NB4 (cell line): Measurements from ENCODE around the gene OXTR.

Source experiments
- DNase-seq: peaks from one replicate; pipeline ENCODE4 v3.0.0; 2010; ENCODE audit warnings: low read depth
- H3K4me3 ChIP-seq: one replicate; pipeline ENCODE4 v1.5.1; 2011; ENCODE audit warnings: mild to moderate bottlenecking, low read depth, low read length, moderate library complexity
- CTCF ChIP-seq: IDR thresholded peaks from one replicate; pipeline ENCODE4 v1.5.1; 2012; ENCODE audit warnings: low read depth, low read length
- MAX ChIP-seq: IDR thresholded peaks from 2 replicates; pipeline ENCODE4 v1.6.1; 2011; ENCODE audit warnings: low read depth, low read length
- MYC ChIP-seq: IDR thresholded peaks from 2 replicates; pipeline ENCODE4 v1.6.1; 2011; ENCODE audit warnings: low read depth, low read length
- POLR2A ChIP-seq: IDR thresholded peaks from 2 replicates; pipeline ENCODE4 v1.6.1; 2011; ENCODE audit warnings: mild to moderate bottlenecking; ENCODE audit not compliant: insufficient read length; ENCODE audit errors: extremely low read depth

The OXTR gene

DNA sequence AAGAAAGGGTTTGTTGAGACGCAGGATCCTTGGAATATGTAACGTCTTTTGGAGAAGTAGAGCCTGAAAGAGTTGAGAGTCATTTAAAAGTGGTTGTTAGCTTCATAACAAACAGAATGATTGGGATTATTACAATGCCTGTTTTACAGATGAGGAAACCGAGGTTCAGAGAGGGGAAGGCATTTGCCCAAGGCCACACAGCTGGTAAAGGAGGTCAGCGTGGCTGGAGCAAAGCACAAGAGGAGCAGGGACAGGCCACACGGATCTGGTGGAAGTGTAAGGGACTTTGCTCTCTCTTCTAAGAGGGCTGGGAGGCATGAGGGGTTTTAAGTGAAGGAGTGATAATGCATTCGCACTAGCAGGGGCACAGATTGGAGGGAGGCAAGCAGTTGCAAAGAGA lies 6.2 kb upstream of the OXTR start:
- no peak for DNase-seq
- no peak for TF ChIP-seq POLR2A
- no peak for TF ChIP-seq MYC
- no peak for TF ChIP-seq CTCF
- TF ChIP-seq MAX: no peak
- no peak overlapping the region for H3K4me3 ChIP-seq

GRCh38 chr3:8775181-8775580 lies 5.8 kb upstream of the OXTR start:
- H3K4me3 ChIP-seq: no peak overlapping the region
- TF ChIP-seq CTCF (no peak), MAX (no peak), POLR2A (no peak), MYC (no peak)
- no peak for DNase-seq

DNA sequence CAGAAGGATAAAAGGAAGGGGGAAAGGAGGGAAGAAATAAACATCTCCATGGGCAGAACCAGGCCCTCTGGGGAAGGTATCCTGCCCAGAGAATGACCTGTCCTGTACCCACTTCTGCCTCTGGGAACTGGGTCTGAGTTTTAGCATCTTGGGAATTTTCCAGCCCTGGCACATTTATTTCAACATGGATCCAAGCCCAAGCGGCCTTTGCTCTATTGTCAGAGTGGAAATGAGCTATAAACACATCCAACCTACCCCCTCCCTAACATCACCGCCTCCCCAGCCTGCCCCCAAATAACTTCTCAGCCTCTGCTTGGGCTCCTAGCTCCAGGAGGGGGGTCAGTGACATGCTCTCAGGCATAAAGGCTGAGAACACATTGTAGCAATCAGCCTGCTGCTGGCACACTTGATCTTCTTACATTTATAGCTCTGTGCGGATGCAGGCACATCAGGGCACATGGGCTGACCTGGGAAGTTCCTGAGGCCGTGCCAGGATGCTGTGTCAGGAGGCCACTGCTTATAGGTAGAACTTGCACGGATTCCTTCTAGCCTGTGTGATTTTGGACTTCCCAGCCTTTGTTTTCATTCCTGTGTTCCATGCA lies 4.6 kb upstream of the OXTR start:
- no peak overlapping the region for H3K4me3 ChIP-seq
- DNase-seq: no peak
- no peak for TF ChIP-seq MYC
- TF ChIP-seq POLR2A: no peak
- TF ChIP-seq CTCF: no peak
- no peak for TF ChIP-seq MAX

DNA sequence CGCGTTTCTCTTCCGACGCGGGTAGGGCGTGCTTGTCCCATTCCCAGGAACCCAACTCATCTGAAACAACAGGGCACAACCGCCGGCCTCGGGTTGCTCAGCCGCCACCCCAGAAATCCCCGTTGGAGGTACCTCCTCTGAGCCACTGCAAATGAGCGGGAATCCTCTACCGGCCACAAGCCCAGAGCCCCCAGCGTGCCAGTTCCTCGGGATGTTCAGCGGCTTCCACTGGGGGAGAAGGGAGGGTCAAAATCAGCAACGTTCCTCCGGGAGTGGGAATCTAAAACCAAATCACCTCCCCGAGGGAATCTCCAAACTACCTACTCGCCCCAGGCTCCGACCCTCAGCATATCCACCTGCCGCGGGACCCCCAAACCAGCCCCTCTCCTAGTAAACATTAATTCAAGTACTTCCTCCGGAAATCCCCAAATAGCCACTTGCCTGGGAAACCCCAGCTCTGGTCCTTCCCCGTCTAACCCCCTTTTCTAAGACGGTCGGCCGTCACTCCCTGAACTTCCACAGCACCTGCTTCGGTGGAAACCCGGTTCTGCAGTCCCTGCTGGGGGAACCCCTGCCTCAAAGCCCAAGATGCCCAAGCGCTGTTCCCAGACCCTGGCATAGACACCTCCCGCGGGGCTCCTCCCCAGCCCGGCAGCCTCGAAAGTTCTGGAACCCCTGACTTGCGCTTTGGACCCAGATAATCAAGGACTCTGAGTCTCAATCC lies 887 bp downstream of the OXTR start:
- no peak overlapping the region for H3K4me3 ChIP-seq
- DNase-seq: no peak
- TF ChIP-seq CTCF (no peak), MAX (no peak), MYC (no peak), POLR2A (no peak)

DNA sequence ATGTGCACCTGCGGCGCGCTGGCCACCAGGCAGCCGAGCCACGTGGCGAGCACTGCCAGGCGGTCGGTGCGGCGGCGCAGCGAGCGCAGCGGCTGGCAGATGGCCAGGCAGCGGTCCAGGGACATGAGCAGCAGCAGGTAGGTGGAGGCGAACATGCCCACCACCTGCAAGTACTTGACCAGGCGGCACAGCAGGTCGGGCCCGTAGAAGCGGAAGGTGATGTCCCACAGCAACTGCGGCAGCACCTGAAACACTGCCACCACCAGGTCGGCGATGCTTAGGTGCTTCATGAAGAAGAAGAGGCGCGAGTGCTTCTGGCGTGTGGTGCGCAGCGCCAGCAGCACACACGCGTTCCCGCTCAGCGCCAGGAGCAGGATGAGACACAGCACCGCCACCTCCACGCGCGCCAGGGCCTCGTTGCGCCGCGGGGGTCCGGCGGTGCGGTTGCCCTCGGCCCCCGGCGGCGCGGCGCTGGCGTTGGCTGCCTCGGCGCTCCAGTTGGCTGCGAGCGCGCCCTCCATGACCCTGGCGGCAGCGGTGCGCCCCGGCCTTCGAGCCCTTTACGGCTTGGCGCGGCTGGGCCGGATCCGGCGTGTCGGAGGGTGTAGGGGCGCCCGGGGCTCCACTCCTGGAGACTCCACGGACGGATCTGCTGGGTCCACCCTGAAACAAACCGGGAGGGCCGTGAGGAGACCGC lies 1.6 kb downstream of the OXTR start:
- no peak for DNase-seq
- TF ChIP-seq POLR2A (no peak), CTCF (no peak), MAX (no peak), MYC (no peak)
- H3K4me3 ChIP-seq: no peak overlapping the region
